Sciatic nerve (tissue), 2 donors: Measurements from ENCODE around the gene TTC7B. TPM values are rescaled to one million over a fixed set of nuclear protein-coding genes. Genes with fewer than 3 reads are reported as not detected.

Experiments
- ATAC-seq: fragments of 200-7000 bp; cut with Tn5 transposase; one replicate; pipeline ENCODE4 v1.9.1; 2020; ENCODE audit warnings: mild to moderate bottlenecking, moderate library complexity
- DNase-seq: peaks from one replicate; pipeline ENCODE4 v3.0.0-alpha.2; 2020; ENCODE audit warnings: low spot score
- intact Hi-C: fragments of 100-400 bp; cut with DNase I; formaldehyde crosslinking; loops from one replicate; pipeline ENCODE4 v1.14.2; 2022
- total RNA-seq: library from RNA; stranded (reverse); fragmentation: NEBNext Ultra II Directional; extraction: Animal tissue kit (Norgen Biotek cat#: 25700); gene quantifications from one replicate; pipeline ENCODE4 v1.2.1, GENCODE V29; 2021
- donor health status: DM: no; HTN: no; CAD: no.
- donor health status: DM: no; HTN: no; CAD: no.

The TTC7B gene
- total RNA-seq, 1 donor from 2014 or later: 41.4 TPM

DNA sequence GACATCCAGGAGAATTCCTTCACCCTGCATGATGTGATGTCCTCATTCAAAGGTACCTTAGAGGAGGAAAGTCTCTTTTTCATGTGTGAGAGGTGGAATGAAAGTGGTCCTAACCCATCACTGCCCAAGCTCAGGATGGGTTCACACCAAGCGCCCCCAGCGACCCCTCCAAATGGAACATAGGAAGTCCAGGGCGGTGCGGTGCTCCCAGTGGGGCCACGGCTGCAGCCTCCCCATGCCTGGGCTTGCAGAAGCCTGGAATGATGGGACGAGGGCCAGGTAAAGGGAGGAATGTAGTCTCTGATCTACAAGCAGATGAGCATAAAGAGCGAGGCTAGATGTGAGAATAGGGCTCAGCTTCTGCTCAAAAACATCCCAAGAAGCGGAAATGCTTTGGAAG is 196.3 kb downstream of the TTC7B start:
- no peak for ATAC-seq
- intact Hi-C loops: no loop called here
- no peak for DNase-seq

DNA sequence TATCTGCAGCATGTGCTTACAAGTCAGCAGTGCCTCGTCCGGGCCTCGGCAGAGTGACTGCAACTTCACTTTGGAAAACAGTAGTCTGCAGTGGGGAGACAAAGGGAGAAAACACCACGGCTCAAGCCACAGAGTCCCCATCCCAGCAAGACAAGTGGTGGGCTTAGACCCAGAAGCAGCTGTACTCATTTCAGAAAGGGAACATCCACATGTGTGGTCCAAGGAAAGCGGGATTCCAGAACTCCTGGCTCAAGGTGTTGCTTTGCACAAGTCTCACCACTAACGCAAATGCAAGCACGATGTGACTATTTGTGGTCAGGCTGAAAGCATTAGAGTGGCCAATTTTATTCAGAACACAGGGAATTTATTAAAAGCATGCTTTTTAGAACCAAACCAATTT is 198.3 kb downstream of the TTC7B start:
- intact Hi-C loops: no loop called here
- DNase-seq (no peak), ATAC-seq (no peak)

DNA sequence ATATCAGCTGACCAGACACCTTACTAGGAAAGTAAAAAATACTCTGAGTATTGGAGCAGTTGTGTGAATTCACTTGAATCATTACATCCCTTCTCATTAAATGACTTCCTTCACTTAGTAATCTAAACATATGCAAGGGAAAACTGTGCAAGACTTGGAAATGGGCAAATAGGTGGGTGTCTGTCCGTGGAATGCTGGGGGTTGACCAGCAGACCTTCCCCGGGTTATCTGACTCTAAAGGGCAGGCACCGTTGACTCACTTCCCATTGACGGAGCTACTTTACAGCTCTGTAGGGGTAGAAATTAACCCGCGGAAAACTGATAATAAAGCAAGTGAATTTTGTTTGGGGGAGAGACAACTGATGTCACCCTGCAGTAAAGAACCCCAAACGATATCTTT is 199.3 kb downstream of the TTC7B start:
- no peak for DNase-seq
- intact Hi-C loops: no loop called here
- ATAC-seq: no peak

DNA sequence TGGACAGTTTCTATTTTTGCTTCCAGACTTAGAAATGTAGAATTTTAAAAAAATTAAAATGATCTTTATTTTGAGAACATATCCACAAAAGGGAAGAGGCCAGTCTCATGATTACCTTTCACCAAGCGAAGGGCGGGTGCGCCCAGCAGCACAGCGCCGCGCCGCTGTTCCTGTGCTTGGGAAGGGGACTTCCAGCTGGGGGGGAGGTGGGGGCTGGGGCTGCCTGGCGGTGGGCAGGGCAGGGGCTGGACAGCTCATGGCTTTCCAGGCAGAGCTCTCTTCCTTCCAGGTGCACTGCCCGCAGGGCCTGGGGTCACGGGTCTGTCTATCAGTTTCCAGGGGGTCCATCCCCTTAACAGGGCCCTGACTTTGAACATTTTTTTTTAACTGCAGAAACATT is 199.9 kb downstream of the TTC7B start:
- ATAC-seq (no peak), DNase-seq (no peak)
- intact Hi-C loops: no loop called here

DNA sequence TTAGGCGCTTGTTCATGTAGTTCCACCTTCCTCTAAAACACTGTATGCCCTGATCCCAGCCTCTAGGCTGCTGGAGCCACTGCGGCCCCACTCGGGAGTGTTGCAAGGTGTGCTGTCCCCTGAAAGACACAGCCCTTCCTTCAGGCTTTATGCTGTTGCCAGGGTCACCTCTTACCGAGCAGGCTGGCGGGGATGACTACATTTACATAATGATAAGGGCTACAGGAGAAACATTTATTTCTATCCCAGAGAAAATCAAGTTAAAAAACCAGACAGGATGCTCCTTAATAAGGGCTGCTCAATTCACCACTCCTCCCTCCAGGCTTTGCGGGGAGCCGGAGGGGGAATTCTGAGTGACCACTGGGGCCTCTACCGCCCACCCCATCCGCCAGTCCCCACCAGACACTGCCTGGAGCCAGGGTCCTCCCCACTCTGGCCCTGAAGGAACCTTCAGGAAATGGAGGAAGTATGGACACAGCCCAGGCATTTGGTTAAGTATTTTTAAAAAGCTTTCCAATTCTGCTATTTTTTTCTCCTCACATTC is 200.6 kb downstream of the TTC7B start:
- ATAC-seq: no peak
- no peak for DNase-seq
- intact Hi-C loops: no loop called here

DNA sequence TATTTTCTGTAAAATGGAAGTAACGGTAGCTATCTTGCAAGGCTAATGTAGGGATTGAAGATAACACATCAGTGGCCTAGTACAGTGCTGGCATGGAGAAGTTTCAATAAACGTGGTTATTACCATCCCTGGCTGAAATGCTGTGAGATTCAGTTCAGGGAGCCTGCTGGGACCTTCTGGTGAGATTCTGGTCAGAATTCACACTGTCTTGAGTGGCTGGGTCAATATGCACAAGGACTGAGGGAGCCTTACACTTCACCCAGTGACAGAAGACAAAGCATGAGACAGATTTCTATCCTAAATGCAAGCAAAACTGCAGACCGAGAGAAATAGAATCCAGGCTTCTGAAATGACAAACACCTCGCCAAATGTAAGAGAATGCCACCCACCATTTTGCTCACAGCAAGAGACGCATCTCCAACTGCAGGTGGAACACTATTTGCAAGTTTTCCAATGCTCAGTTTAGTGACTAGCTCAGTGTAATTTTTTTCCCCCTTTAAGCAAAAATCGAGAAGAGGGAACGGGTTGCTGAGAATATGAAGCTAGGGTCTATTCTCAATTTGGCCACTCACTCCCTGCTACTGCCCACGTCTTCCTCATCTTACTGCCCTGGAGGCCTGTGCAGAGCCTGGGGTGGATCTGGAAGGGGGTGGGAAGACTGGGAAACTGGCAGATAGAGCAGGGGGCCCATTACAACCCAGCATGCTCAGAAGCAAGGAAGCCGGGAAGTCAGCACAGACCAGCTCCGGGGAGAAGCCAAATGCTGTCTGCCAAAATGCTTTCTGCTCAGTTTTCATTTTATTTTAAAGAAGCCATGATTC is 201.3 kb downstream of the TTC7B start:
- no peak for ATAC-seq
- DNase-seq: no peak
- intact Hi-C loops: no loop called here

DNA sequence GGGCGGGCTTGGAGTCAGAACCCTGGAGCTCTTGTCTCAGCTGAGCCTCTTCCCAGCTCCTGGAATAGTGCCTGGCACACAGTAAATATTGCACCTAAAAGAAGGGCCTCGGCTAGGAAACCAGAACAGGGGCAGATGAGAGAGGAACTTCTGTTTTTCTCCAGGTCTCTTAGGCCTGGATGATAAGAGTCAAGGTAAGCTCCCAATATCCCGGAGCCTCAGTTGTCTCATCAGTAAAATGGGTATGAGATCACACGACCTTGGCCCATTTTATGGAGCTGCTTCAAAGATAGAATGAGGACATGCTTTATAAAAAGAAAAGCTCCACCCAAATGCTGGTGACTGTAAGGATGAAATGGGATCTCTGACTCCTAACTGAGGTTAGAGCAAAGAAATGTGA is 202.2 kb downstream of the TTC7B start:
- ATAC-seq (no peak), DNase-seq (no peak)
- intact Hi-C loops: no loop called here

DNA sequence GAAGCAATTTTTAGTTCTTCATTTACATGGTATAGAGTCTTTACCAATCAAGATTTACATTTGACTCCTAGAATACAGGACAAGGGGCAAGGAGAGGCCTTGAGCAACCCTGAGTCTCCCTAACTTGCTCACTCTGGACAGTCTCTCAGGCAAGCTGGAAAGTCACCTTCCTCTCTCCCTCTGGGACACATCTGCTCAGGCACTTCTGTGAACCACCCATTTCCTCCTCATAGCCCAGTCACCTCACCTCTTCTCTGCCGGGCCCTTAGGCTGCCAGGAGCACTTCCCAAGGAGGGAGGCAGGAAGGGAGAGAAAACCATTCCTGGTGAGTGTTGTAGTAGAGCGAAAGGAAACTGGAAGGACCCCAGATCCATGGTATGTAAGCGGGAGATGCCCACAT is 202.8 kb downstream of the TTC7B start:
- no peak for ATAC-seq
- intact Hi-C loops: no loop called here
- DNase-seq: no peak

DNA sequence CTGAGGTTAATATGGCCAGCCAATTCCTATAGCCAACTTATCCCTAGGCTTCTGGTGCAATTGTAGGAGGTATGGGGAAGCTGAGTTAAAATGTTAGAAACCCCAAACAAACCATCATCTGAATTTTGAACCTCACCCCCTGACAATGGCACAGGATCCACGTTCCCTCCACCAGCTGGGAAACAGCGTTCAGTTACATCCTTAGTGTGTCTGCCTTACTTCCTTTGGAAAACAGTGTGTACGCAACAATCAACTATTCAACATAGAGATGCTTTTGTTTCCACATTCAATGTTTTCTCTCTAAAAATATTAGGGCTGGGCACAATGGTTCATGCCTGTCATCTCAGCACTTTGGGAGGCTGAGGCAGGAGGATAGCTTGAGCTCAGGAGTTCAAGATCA is 203.4 kb downstream of the TTC7B start:
- DNase-seq (no peak), ATAC-seq (no peak)
- intact Hi-C loops: no loop called here

DNA sequence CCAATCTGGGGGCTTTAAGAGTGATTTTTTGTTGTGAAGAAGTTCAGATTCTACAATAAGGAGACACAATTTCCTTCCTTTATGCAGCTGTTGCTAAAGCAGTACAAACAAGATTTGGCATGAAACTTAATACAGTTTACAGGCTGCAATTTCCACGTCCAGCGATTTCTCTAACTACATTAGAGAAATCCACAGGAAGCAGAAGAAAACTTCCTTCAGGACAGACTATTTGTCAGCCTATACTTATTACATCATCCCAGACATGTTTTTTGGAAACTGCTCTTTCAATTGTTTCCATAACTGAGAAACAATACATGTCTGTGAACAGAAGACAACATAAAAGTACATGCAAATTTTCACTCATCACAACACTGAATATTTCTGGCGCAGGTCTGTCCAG is 204.3 kb downstream of the TTC7B start:
- DNase-seq: no peak
- ATAC-seq: no peak
- intact Hi-C loops: no loop called here

DNA sequence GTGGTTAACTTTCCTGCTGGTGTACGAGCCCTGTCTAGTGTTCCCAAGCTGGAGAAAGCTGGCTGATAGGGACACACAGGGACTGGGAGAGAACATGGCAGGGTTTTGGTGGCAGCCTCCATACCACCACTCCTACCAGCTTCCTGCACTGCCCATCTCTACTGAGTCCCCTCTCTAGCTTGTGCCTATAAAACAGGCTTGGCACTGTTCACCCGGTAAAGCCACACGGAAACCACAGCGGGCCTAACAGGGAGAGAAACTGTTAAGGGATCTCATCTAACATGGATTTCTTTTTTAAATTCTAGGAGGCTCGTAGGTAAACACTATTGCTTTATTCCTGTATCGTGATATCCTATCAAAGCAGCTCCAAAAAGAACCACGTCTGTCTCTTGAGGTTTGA is 204.7 kb downstream of the TTC7B start:
- no peak for DNase-seq
- no peak for ATAC-seq
- intact Hi-C loops: no loop called here

DNA sequence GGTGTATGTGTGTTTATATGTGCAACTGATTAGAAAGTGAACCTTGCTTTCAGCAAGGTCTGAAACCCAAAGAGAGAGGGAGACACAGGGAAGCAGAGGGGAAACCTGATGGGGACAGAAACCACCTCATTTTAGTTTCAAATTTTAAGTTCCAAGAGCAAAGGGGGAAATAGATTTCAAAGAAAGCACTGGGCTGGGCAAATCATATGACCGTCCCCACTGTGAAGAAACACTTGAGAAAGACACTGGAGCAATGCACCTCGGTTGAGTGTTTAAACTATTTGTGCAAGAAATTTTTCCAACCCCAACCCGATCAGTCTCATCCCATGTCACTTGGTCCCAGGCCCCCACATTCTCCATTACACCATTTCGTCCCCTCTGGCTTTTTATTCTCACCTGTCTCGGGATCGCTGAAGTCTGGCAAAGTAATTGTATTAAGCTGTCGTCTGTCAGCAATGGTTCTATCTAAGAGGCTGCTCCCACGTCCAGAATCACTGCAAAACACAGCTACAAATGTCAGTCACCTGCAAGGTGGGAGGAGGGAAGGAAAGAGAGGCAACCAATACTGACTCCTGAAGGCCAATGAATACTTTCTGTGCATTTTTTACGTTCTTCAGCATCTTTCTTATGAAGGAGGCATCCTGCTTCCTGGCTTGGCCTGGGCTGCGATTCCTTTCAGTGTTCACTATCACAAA is 205.7 kb downstream of the TTC7B start:
- no peak for DNase-seq
- intact Hi-C loops: no loop called here
- ATAC-seq: no peak

DNA sequence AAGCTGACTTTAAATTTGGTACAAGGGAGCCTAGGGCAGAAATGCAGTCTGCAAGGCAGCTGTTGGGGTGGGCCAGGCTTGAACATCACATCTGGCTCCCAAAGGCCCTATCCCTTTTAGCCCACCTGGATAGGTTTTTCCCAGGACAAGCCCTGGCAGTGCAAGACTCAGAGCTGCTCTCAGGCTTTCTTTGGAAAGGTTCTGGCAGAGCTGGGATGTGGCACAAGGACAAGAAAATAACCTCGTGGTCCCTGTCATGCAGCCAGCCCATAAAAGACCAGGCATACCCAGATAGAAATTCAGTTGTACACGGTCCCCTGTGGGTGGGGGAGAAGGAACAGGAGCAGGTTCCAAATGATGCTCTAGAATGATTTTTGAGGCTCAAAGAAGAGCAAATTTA is 206.9 kb downstream of the TTC7B start:
- no peak for DNase-seq
- no peak for ATAC-seq
- intact Hi-C loops: no loop called here

DNA sequence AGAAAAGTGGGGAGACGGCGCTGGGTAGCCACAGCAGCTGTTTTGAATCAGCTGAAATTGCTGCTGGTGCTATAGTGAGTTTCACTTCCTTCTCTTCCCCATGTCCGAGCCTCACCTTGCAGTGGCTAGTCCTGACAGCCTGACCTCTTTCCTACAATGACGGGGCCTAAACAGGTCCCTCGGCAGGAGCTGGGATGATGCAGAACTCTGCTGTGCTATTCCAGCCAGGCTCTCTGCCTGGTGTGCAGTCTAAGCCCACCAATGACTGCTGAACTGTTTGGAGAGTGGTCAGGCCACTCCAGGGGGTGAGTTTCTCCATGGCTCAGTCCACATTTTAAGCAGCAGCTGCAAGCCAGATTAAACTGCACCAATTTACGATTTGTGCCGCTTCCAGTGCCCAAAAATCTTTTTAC is 207.3 kb downstream of the TTC7B start:
- intact Hi-C loops: no loop called here
- DNase-seq: no peak
- peak; percentile 41 for ATAC-seq

DNA sequence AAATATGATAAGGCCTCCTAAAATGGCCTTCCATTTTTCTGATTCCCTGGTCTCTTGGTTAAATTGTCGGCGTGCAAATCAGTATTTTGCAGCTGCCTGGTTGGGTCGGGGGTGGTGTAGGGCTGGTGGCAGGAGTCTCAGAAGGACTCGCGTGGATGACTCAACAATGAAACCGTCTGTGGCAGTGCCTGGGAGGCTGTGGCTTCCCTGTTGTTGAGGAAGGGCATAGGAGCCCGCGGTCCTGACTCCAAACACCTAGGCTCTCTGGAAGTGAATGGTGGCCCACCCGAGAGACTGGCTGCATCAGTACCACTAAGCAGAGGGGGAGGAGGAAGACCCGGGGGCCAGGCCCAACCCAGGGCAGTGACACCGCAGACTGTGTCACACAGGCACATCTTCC is 207.9 kb downstream of the TTC7B start:
- intact Hi-C loops: no loop called here

DNA sequence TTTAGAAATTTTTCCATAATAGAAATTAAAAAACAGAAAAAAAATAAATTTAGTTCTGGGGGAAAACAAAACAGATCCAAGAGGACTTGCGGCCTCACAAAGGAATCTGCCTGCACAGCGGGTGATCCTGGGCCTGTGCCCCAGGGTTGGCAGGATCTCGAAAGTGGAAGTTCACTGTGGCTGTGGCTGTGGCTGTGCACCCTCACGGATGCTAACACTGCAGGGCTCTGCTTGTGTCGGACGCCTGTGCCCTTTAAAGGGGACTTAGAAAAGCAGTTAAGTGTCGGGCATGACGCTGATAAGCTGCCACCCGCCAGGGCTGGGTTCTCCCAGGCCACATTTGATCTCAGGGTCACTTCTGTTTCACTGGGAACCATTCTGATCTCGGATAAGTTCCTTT is 209.1 kb downstream of the TTC7B start:
- intact Hi-C loops: no loop called here

More for the DNA sequence above, 207.9 kb downstream of the TTC7B start:
- no peak for DNase-seq
- ATAC-seq: no peak

DNA sequence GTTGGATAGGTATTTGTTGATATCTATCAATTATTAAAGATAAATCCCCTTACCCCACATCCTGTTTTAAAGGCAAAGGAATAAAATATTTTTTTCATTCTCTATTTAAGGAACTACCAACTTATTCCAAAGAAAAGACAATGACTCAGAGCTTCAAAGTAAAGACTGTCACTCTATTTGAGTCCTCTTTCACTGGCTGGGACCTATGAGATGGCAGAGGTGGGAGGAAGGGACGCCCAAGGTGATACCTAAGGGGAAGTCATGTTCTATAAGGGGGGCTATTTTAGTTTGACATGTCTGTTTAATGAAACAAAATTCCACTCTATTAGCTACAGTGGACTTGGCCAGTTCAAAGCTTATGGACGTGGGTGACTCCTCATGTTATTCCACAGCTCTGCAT is 209.8 kb downstream of the TTC7B start:
- ATAC-seq (no peak), DNase-seq (no peak)
- intact Hi-C loops: no loop called here

More for the DNA sequence above, 209.1 kb downstream of the TTC7B start:
- ATAC-seq (peak; percentile 62), DNase-seq (no peak)

DNA sequence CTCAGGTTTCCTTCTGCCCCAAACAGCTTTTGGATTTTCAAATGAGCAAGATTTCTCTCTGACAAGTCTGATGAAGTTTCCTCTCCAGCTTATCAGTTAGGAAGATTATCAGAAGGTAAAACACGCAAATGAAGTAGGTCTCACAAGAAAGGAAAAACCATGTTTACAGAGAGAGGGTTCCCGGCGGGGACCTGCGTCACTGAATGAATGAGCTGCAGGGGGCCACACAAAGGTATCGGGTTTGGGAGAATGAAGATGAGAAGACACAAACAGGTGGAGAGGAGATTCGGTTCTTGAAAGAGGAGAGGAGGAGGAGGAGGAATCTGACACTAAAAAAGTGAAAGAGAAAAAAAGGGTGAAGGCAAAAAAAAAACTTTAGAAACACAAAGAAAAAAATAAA is 210.8 kb downstream of the TTC7B start:
- intact Hi-C loops: no loop called here
- DNase-seq (no peak), ATAC-seq (no peak)

DNA sequence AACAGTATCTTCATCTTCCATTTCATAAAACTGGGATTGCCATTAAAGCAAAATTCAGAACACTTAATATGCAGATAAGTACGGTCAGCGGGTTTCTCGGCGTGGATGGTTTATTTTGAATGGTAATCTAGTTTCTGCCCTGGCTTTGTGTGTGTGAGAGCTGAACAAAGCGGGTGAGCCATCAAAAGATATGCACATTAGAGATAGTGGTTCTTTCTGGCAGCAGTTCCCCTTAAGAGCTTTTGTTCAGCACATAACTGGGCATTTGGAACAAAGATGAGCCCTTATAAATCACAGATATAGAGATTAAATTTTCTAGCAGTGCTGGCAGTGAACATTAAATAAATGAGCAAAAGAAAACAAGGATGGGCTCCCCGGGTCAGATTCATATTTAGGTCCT is 211.9 kb downstream of the TTC7B start:
- DNase-seq (no peak), ATAC-seq (no peak)
- intact Hi-C loops: no loop called here

DNA sequence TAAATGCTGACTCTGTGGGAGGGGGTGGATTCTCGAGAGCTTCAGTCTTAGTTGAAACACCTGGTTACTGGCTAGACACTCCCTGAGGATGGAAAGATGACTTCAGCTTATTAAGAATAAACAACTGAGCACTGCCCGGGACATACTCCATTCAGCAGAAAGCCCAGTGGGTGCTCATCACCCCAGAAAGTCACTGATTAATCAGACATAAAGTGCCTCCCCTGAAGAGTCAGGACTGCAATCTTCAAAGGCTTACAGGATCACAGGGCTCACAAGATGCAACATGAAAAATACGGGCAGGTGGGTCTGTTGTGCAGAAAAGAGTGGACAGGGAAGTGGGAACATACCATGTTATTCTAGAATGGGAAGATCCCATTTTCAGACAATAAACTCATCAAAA is 212.4 kb downstream of the TTC7B start:
- intact Hi-C loops: no loop called here
- no peak for ATAC-seq
- no peak for DNase-seq

DNA sequence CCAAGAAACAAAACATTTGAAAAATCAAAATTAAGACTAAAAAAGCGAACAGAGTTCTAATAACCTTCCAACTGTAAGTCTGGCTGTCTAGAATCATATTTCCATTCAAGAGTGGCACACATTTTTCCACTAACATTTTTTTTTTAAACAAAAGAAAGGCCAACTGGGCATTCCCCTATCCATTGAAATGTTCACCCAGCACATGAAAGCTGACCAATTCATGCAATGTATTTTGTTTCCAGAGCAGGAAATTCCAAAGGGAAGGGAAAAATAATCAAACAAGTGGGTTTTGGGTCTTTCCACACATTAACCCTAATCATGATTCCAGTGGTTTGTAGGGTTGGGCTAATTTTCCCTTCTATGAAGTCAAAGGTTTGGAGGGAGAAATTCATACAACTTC is 212.9 kb downstream of the TTC7B start:
- DNase-seq (no peak), ATAC-seq (no peak)
- intact Hi-C loops: no loop called here
